CD4-positive, alpha-beta T cell (primary cell): Measurements from ENCODE around the gene PGF. TPM values are rescaled to one million over a fixed set of nuclear protein-coding genes. Genes with fewer than 3 reads are reported as not detected.
"Not testable (repeated sequence)": the region's sequence is repeated elsewhere in the genome, so short reads cannot be mapped to it uniquely, and the experiment has no call there.

Source experiments
- ATAC-seq: fragments of 200-7000 bp; cut with Tn5 transposase; one replicate; pipeline ENCODE4 v1.10.0; 2022; ENCODE audit warnings: mild to moderate bottlenecking; ENCODE audit not compliant: poor library complexity
- CTCF ChIA-PET: fragments of 350-600 bp; sonication (Branson Sonifier 250); formaldehyde crosslinking; loops from one replicate; lab custom pipeline; 2021; ENCODE audit warnings: antibody characterized with exemption, inconsistent platforms; lab: Charles Lee
- POLR2A ChIA-PET: fragments of 350-600 bp; sonication (Branson Sonifier 250); formaldehyde crosslinking; loops from one replicate; lab custom pipeline; 2021; ENCODE audit warnings: antibody characterized with exemption, inconsistent platforms; lab: Charles Lee
- DNase-seq, 14 experiments: peaks; one replicate each; pipeline ENCODE4 v3.0.0-alpha.2; 2013 to 2020; ENCODE audit warnings: mixed read lengths in 2 of 14
- H3K27ac ChIP-seq, 2 donors: one replicate each; pipeline versions ENCODE4 v1.5.1 to v1.7.0; 2013; ENCODE audit warnings: low read length in 2 of 2, low read depth in 1 of 2, mild to moderate bottlenecking in 1 of 2
- H3K27me3 ChIP-seq, 2 experiments: 1 replicate in 1 of 2; 2 replicates in 1 of 2; pipeline versions ENCODE4 v1.6.1 to v1.7.0; 2013; ENCODE audit warnings: low read length in 2 of 2, control low read depth in 1 of 2, mild to moderate bottlenecking in 1 of 2, moderate library complexity in 1 of 2; ENCODE audit not compliant: insufficient read depth in 2 of 2, control insufficient read depth in 1 of 2
- H3K36me3 ChIP-seq: one replicate; pipeline ENCODE4 v1.6.1; 2013; ENCODE audit warnings: low read length, control low read depth; ENCODE audit not compliant: insufficient read depth
- H3K4me1 ChIP-seq: one replicate; pipeline ENCODE4 v1.6.1; 2013; ENCODE audit warnings: low read length, control low read depth; ENCODE audit not compliant: insufficient read depth
- H3K4me3 ChIP-seq: one replicate; pipeline ENCODE4 v1.5.1; 2013; ENCODE audit warnings: mild to moderate bottlenecking, low read length, moderate library complexity
- H3K9me3 ChIP-seq, 2 experiments: 1 replicate in 1 of 2; 2 replicates in 1 of 2; pipeline versions ENCODE4 v1.6.1 to v1.7.0; 2013; ENCODE audit warnings: low read length in 2 of 2, mild to moderate bottlenecking in 2 of 2, control low read depth in 1 of 2, moderate library complexity in 1 of 2; ENCODE audit not compliant: control insufficient read depth in 1 of 2, insufficient read depth in 1 of 2
- H3K27ac Mint-ChIP-seq: one replicate; pipeline ENCODE4 v1.8.0; 2020; ENCODE audit warnings: mixed read lengths
- H3K27me3 Mint-ChIP-seq: one replicate; pipeline ENCODE4 v1.8.0; 2021; ENCODE audit warnings: mixed read lengths
- H3K36me3 Mint-ChIP-seq: one replicate; pipeline ENCODE4 v1.8.0; 2021; ENCODE audit warnings: low read depth, mixed read lengths
- H3K4me1 Mint-ChIP-seq: one replicate; pipeline ENCODE4 v1.8.0; 2021; ENCODE audit warnings: low read depth, mixed read lengths
- H3K4me3 Mint-ChIP-seq: one replicate; pipeline ENCODE4 v1.8.0; 2020; ENCODE audit warnings: mild to moderate bottlenecking, mixed read lengths
- H3K9me3 Mint-ChIP-seq: one replicate; pipeline ENCODE4 v1.8.0; 2020; ENCODE audit warnings: mixed read lengths
- intact Hi-C, 2 experiments: fragments of 100-400 bp; cut with DNase I in 1 of 2; cut with micrococcal nuclease in 1 of 2; formaldehyde crosslinking; loops; one replicate each; pipeline versions ENCODE4 v1.15.1 to v1.9.0; 2023 to 2025; cut with DNase I, micrococcal nuclease
- total RNA-seq, 174 experiments: library from RNA in 2 of 174; stranded (reverse) in 2 of 174; gene quantifications; one replicate each; pipeline ENCODE4 v1.2.3 and lab custom pipeline; 2021 to 2026
- TF ChIP-seq, protein P1 (sequence below): fragments of 200-600 bp; IDR thresholded peaks from one replicate; pipeline ENCODE4 v1.8.0; 2022; ENCODE audit warnings: antibody characterized with exemption, mild to moderate bottlenecking

PGF gene
- total RNA-seq, 2 experiments from 2014 or later = 0.11 TPM; not detected in 1

DNA sequence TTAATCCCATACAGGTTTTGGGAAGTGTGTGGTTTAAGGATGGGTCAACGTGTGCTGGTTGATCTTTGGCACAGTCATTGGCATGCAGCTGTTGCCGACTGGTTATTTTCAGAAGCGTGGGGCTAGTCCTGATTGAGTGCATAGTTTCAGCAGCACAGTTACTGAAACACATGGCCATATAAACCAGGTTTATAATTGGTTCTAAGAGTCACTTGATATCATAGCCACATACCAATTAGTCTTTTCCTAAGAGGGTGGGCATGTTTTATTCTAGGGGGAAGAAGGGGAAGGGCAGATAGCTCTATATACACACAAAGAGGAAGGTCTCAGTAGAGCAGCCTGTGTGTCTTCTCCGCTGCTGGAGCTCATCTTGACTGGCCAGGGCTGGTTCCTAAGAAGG lies 21.4 kb downstream of the PGF start:
- H3K36me3 Mint-ChIP-seq = no peaks in the 10 kb centered on the region
- peaks cover 0 to 1% of the 10 kb centered on the region in 2 experiments for H3K9me3 ChIP-seq
- DNase-seq (no peak), ATAC-seq (no peak)
- peaks cover 17% of the 10 kb centered on the region for H3K4me1 Mint-ChIP-seq
- ChIA-PET POLR2A (no interaction called here), CTCF (no interaction called here)
- intact Hi-C loops = no loop called here
- H3K9me3 Mint-ChIP-seq = no peaks in the 10 kb centered on the region
- no peak overlapping the region for H3K4me3 Mint-ChIP-seq
- TF ChIP-seq, protein P1, sequence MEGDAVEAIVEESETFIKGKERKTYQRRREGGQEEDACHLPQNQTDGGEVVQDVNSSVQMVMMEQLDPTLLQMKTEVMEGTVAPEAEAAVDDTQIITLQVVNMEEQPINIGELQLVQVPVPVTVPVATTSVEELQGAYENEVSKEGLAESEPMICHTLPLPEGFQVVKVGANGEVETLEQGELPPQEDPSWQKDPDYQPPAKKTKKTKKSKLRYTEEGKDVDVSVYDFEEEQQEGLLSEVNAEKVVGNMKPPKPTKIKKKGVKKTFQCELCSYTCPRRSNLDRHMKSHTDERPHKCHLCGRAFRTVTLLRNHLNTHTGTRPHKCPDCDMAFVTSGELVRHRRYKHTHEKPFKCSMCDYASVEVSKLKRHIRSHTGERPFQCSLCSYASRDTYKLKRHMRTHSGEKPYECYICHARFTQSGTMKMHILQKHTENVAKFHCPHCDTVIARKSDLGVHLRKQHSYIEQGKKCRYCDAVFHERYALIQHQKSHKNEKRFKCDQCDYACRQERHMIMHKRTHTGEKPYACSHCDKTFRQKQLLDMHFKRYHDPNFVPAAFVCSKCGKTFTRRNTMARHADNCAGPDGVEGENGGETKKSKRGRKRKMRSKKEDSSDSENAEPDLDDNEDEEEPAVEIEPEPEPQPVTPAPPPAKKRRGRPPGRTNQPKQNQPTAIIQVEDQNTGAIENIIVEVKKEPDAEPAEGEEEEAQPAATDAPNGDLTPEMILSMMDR = no peak
- no peaks in the 10 kb centered on the region for H3K27me3 ChIP-seq
- H3K36me3 ChIP-seq = no peaks in the 10 kb centered on the region
- no peak overlapping the region for H3K27ac ChIP-seq
- H3K4me3 ChIP-seq = no peak overlapping the region
- H3K4me1 ChIP-seq = peaks cover 13% of the 10 kb centered on the region
- no peaks in the 10 kb centered on the region for H3K27me3 Mint-ChIP-seq
- H3K27ac Mint-ChIP-seq = no peak overlapping the region

DNA sequence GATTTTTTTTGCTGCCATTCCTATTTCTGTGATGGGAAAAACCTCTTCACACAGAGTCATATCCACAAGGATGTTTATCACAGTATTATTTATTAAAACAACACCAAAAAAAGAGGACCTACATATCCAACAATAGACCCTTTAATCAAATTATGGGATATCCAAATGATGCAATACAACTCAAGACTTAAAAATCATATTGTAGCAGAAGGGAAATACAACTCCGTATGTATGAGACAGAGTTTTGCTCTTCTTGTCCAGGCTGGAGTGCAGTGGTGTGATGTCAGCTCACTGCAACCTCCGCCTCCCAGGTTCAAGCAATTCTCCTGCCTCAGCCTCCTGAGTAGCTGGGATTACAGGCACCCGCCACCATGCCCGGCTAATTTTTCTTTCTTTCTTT lies 22.5 kb downstream of the PGF start:
- CTCF ChIA-PET, H3K9me3 Mint-ChIP-seq, H3K27me3 Mint-ChIP-seq, H3K36me3 ChIP-seq, H3K27ac Mint-ChIP-seq, H3K27me3 ChIP-seq, intact Hi-C loops, ATAC-seq, H3K27ac ChIP-seq, H3K9me3 ChIP-seq, H3K36me3 Mint-ChIP-seq, POLR2A ChIA-PET, H3K4me3 ChIP-seq, H3K4me3 Mint-ChIP-seq, DNase-seq: not testable (repeated sequence)
- peaks cover 13% of the 10 kb centered on the region for H3K4me1 ChIP-seq
- peaks cover 12% of the 10 kb centered on the region for H3K4me1 Mint-ChIP-seq

DNA sequence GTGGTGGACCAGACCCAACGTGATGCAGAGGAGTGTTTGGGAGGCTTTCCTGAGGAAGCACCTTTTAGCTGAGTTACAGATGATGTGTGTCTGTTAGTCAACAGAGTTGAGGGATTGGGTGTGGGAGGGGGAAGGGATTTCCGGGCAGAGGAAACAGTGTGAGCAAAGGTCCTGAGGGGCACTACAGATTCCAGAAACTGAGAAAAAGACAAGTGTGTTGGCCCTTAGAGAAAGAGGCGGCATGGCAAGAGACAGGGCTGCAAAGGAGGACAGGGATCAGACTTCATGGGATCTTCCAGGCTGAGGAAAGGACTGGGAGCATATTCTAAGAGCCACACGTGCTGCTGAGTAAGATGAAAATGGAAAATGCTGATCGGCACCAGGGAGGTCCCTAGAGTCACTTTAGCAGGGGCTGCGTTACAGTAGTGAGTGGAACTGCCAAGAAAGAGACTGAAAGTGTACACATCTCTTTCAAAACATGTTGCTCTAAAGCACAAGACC lies 22.9 kb downstream of the PGF start:
- ChIA-PET CTCF (no interaction called here), POLR2A (no interaction called here)
- H3K9me3 ChIP-seq = no peaks in the 10 kb centered on the region
- H3K27ac ChIP-seq = no peak overlapping the region
- H3K4me1 Mint-ChIP-seq = peaks cover 8% of the 10 kb centered on the region
- TF ChIP-seq, protein P1 = no peak
- DNase-seq (no peak), ATAC-seq (no peak)
- no peak overlapping the region for H3K4me3 Mint-ChIP-seq
- no peaks in the 10 kb centered on the region for H3K9me3 Mint-ChIP-seq
- no peaks in the 10 kb centered on the region for H3K27me3 ChIP-seq
- intact Hi-C loops = no loop called here
- peaks cover 10% of the 10 kb centered on the region for H3K4me1 ChIP-seq
- H3K27ac Mint-ChIP-seq = no peak overlapping the region
- no peaks in the 10 kb centered on the region for H3K36me3 Mint-ChIP-seq
- no peaks in the 10 kb centered on the region for H3K27me3 Mint-ChIP-seq
- no peak overlapping the region for H3K4me3 ChIP-seq
- no peaks in the 10 kb centered on the region for H3K36me3 ChIP-seq

DNA sequence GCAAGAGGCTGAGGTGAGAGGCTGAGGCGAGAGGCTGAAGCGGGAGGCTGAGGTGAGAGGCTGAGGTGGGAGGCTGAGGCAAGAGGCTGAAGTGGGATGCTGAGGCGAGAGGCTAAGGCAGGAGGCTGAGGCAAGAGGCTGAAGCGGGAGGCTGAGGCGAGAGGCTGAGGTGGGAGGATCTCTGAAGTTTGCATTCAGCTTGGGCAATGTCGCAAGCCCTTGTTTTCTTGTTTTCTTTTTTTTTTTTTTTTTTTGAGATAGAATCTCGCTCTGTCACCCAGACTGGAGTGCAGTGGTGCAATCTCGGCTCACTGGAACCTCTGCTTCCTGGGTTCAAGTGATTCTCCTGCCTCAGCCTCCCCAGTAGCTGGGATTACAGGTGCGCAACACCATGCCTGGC lies 23.7 kb downstream of the PGF start:
- ATAC-seq = not testable (repeated sequence)

More for the DNA sequence above, 23.7 kb downstream of the PGF start:
- H3K27me3 ChIP-seq, H3K27ac ChIP-seq, H3K4me3 Mint-ChIP-seq, H3K36me3 ChIP-seq, H3K27ac Mint-ChIP-seq, H3K4me1 Mint-ChIP-seq, H3K4me3 ChIP-seq, intact Hi-C loops, H3K9me3 Mint-ChIP-seq, H3K36me3 Mint-ChIP-seq, H3K9me3 ChIP-seq, H3K27me3 Mint-ChIP-seq, H3K4me1 ChIP-seq, DNase-seq, CTCF ChIA-PET: not testable (repeated sequence)
- POLR2A ChIA-PET = interaction anchor here (1.8 kb wide), 1 partner anchor 11 kb away, joined by 5 read pairs; no protein-coding TSS in a partner anchor
